DMS79 (cell line): ENCODE measurements around the gene SPEN.
"Not testable (repeated sequence)": the region's sequence is repeated elsewhere in the genome, so short reads cannot be mapped to it uniquely, and the experiment has no call there.

Experiments
- DNase-seq: peaks from one replicate; lab custom pipeline; 2025; lab: John Stamatoyannopoulos, UW

The SPEN gene

GRCh38 chr1:15960808-15961207 lies 113.3 kb downstream of the SPEN start:
- DNase-seq, result no peak

- no peak for DNase-seq
These were observed 114.0 kb downstream of the SPEN start for GRCh38 chr1:15961492-15961891.

- no peak for DNase-seq
These were observed 114.7 kb downstream of the SPEN start for GRCh38 chr1:15962176-15962575.

GRCh38 chr1:15962671-15963362 lies 115.3 kb downstream of the SPEN start:
- DNase-seq, result no peak

- DNase-seq, result no peak
These were observed 116.0 kb downstream of the SPEN start for GRCh38 chr1:15963363-15963967.

GRCh38 chr1:15963968-15964648 lies 116.6 kb downstream of the SPEN start:
- no peak for DNase-seq

GRCh38 chr1:15965228-15965767 lies 117.8 kb downstream of the SPEN start:
- DNase-seq, result no peak

- no peak for DNase-seq
These were observed 118.8 kb downstream of the SPEN start for GRCh38 chr1:15966081-15966955.

GRCh38 chr1:15966956-15967344 lies 119.4 kb downstream of the SPEN start:
- DNase-seq, result no peak

- no peak for DNase-seq
These were observed 120.7 kb downstream of the SPEN start for GRCh38 chr1:15968172-15968571.

- no peak for DNase-seq
These were observed 121.9 kb downstream of the SPEN start for GRCh38 chr1:15969321-15969880.

- DNase-seq, result no peak
These were observed 123.4 kb downstream of the SPEN start for GRCh38 chr1:15970911-15971310.

GRCh38 chr1:15972409-15972808 lies 124.9 kb downstream of the SPEN start:
- DNase-seq, result no peak

- DNase-seq, result no peak
These were observed 126.3 kb downstream of the SPEN start for GRCh38 chr1:15973772-15974171.

- no peak for DNase-seq
These were observed 127.3 kb downstream of the SPEN start for GRCh38 chr1:15974855-15975254.

GRCh38 chr1:15975358-15975804 lies 127.9 kb downstream of the SPEN start:
- peak; percentile 4 for DNase-seq

- peak; percentile 83 for DNase-seq
These were observed 128.5 kb downstream of the SPEN start, which contains the start of gene ZBTB17 for GRCh38 chr1:15975805-15976680. ZBTB17 (minus strand) TSS chr1:15976101; CDS start chr1:15948495, 27,606 bp downstream.

GRCh38 chr1:15977947-15978346 lies 130.4 kb downstream of the SPEN start:
- DNase-seq, result not testable (repeated sequence)

GRCh38 chr1:15981679-15982078 lies 134.2 kb downstream of the SPEN start:
- DNase-seq, result no peak

GRCh38 chr1:15983275-15983674 lies 135.8 kb downstream of the SPEN start:
- no peak for DNase-seq
